ENCODE results near the gene KLHL2.
A peak's percentile ranks its signal among the peaks of the same experiment; 100 is the strongest.

KLHL2 gene

DNA sequence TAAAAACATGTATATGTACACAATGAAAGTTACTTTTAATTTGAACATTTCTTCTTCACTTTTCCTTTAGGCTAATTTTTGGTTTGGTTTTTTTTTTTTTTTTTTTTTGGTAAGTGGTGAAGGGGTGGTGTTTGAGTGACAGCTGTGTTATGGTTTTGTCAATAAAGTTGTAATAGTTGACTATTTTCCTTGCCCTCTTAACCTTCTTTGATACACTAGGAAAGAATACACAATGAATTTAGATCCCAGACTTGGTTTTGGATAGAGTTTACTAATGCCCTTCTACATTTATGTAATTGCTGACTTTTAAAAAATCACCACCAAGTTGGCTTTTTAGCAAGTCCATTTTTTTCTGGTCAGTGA is 82.0 kb downstream of the KLHL2 start:
- DNase-seq (ENCODE audit: low read depth in 2 of 2) = no peak

DNA sequence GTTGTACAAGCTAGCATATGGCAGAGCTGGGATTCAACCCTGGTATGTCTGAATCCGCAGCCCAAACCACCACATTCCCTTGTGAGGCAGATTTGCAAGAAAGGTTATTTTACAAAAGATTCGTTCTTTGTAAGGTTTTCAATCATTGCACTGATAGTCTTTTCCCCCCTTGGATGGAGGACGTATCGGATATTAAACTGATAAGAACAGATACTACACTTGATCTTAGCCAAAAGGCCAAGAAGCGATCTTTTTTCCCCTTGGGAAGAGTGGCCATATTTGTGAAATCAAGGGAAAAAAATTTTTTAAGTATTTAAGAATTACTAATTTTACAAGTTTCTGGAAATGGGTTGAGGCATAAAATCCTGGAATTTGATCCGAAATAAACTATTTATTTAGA is 85.7 kb downstream of the KLHL2 start:
- no peak for DNase-seq (ENCODE audit: low read depth in 2 of 2)

DNA sequence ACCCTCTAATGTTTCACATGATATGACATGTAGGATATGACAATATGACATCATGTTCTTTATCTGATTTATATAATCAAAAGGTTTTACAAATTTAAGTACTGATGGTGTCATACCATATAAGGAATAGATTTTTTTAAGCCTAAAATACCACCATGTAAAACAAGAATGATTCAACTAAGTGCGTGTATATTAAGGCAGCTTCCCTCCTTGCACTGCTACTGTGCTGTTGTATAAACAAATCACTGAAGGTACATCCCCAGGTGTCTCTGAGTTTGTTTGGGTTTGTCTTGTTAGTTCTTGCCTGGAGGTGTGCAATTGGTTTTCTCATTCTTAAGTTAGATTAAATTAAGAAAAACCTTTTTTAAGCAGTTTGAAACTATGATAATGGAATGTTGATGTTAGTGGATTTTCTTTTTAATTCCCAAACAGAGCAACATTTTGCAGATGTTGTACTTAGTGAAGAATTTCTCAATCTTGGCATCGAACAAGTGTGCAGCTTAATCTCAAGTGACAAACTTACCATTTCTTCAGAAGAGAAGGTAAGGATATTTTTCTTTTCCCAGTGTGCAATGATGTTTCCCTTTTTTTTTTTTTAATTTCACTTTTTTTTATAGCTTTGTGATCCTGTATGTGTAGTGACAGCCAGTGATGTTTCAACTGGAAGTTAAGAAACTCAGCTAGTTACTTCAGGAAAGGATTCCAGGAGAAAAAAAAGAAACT is 86.7 kb downstream of the KLHL2 start:
- DNase-seq (ENCODE audit: low read depth in 2 of 2) = no peak

DNA sequence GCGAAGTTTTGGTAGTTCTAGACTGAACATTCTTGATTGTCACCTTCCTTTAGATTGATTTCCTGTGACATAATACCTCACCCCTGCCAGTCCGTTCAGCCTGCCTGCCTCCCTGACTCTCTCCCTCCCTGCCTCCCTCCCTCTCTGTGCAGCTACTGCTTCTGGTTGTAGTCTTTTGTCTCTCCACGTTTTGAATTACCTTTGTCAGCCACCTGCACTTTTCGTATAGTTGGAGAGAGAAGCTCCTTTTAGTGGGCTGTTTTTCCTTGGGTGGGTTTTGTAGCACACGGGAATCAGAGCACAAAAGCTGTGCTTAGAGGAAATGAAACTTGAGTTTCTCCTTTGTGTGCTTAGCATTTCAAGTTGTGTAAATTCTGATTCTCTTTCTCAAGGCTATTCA is 87.5 kb downstream of the KLHL2 start:
- DNase-seq (ENCODE audit: low read depth in 2 of 2) = no peak

DNA sequence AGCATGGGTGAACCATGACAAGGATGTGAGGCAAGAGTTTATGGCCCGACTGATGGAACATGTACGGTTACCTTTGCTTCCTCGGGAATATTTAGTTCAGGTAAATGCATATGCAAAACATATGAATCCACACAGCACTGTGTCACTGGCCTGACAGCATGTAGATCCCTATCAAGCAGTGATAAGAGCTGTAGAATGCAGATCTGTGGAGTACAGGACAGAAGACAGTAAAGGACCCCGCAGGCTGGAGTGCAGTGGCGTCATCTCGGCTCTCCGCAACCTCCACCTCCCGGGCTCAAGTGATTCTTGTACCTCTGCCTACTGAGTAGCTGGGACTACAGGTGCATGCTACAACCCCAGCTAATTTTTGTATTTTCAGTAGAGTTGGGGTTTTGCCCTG is 90.3 kb downstream of the KLHL2 start:
- no peak for DNase-seq (ENCODE audit: low read depth in 2 of 2)

DNA sequence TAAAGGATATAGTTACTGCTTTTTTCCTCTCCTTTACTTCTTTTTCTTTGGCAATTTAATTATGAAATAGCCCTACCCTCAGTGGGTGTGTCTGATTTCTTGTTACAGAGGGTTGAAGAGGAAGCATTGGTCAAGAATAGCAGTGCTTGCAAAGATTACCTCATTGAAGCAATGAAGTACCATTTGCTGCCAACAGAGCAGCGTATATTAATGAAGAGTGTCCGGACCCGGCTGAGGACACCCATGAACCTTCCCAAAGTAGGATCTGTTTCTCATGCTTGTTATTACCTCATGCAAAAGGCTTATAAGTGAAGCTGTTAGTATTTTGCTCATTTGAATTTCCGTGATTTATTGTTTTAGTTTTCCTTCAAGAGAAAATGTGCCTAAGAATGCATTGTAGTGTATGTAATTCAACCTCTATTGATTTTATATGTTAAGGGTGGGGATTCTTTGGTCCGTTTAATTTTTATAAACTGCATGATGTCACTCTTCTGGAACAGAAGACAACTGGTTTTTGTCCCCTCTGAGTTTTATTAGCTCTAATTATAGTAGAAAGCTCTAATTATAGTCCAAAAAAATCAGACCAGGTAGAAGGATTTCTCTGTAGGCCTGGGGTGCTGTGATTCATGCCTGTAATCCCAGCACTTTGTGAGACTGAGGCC is 92.2 kb downstream of the KLHL2 start:
- DNase-seq (ENCODE audit: low read depth in 2 of 2) = no peak

DNA sequence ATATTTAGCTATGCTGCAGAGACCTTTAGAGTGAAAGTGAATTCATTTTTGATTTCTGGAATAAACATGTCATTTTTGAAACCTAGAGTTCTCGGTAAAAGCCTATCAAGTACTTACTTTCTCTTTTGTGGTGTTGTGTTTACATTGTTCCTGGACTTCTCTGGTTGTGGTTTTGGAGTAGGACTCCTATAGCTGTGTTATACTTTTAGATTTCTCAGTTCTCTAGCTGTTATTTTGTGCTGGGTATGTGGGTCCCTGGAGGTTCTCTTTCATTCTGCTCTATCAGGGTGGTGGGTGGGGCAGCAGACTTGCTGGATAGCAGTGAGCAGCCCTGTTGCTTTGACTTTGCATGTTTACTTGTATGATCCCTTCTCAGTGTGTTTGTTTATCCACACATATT is 94.5 kb downstream of the KLHL2 start:
- DNase-seq (ENCODE audit: low read depth in 2 of 2) = no peak

DNA sequence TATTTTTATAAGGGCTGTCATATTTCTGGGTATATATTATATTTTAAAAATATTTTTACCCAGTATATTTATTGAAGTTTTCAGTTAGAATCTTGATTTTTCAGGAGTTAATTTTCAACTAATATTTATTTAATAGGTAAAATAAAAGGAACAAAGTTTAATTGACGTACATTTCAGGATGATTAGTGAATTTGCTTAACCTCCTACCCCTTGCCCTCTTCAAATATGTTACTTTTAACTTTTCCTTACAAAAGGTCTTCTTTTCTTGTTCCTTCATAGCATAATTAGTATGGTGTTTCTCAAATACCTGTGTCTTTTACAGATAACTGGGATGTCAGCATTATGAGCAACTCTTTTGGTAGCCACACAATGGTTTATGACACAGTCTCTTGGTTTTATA is 95.3 kb downstream of the KLHL2 start:
- DNase-seq (ENCODE audit: low read depth in 2 of 2) = no peak

DNA sequence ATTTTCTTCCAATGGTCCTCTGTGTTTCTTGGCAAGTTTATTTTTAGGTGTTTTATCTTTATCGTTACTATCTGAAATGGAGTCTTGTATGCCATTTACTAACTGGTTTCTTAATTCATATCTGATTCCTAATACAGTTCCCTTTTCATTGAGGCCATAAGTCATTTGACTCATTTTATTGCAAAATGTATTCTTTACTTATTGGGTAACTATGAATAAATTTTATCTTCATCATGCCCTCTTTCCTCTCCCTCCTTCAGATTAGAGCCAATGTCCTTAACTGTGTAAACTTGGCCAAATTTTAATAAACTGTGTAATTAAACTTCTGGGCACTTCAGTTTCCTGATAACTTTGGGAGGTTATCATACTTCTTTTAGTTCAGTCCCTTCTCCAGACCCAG is 100.8 kb downstream of the KLHL2 start:
- no peak for DNase-seq (ENCODE audit: low read depth in 2 of 2)

DNA sequence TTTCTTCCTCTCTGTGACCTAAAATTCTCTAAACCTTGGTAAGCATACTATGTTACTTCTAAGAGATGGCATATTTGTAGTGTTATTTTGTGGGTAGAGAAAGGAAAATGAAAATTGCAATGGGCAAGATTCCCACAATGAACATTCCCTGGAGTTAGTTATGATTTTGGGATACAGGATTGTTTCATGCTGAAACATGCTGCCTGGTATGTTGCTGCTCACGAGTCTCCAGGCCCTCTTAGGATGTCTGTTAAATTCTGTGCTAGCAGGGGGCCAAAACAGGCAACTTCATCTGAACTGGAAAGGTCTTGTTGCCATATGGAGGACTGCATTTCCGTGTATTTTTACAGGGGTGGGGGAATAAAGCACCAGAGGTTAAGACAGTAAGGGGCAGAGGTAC is 101.2 kb downstream of the KLHL2 start:
- no peak for DNase-seq (ENCODE audit: low read depth in 2 of 2)

DNA sequence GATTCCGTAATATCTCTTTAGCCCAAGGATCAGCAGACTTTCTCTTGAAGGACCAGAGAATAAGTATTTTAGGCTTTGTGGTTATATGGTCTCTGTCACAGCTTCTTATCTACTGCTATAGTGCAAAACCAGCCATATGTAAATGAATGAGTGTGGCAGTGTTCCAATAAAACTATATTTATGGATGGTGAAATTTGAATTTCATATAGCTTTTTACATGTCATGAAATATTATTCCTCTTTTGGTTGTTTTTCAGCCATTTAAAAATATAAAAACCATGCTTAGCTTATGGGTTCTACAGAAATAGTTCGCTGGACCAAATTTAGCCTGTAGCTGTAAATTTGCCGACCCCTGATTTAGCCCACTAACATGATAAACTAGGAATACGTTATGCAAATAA is 102.1 kb downstream of the KLHL2 start:
- DNase-seq (ENCODE audit: low read depth in 2 of 2) = no peak

DNA sequence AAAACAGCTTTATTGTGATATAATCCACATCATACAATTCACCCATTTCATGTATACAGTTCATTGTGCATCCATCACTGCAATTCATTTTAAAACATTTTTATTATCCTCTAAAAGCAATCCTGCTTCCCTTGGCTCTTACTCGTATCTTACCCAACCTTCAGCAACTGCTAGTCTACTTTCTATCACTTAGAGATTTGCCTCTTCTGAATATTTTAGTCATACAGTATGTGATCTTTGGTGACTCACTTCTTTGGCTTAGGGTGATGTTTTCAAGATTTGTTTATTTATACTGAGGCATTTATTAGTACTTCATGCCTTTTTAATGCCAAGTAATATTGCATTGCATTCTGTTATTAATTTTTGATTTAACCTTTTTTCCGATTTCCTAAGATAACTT is 105.1 kb downstream of the KLHL2 start:
- DNase-seq (ENCODE audit: low read depth in 2 of 2) = no peak

DNA sequence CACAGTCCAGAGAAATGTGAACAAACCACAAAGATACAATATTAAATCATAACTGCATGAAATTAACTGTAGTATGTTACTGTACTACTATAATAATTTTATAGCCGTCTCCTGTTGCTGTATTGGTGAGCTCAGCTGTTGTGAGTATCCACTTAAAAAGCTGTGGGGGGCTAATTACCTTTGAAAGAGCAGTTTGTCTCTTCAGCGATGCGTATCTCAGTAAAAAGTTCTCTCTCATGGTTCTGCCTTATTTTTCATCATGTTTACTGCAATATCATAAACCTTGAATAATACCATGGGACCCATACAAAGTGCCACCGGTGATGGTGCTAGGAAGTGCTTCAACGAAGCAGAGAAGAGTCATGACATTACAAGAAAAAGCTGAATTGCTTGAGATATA is 111.7 kb downstream of the KLHL2 start:
- no peak for DNase-seq (ENCODE audit: low read depth in 2 of 2)

DNA sequence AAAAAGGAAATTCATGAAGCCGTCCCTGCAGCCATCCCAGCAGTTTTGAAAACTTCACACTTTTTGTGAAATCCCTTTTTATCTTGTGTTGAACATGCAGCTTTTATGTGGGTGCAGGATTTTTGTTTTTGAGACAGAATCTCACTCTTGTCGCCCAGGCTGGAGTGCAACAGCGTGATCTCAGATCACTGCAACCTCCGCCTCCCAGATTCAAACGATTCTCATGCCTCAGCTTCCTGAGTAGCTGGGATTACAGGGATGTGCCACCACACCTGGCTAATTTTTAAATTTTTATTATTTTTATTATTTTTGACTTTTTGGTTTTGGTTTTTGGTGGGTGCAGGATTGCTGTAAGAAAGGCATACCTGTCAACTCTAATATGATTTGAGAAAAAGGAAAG is 112.1 kb downstream of the KLHL2 start:
- no peak for DNase-seq (ENCODE audit: low read depth in 2 of 2)

DNA sequence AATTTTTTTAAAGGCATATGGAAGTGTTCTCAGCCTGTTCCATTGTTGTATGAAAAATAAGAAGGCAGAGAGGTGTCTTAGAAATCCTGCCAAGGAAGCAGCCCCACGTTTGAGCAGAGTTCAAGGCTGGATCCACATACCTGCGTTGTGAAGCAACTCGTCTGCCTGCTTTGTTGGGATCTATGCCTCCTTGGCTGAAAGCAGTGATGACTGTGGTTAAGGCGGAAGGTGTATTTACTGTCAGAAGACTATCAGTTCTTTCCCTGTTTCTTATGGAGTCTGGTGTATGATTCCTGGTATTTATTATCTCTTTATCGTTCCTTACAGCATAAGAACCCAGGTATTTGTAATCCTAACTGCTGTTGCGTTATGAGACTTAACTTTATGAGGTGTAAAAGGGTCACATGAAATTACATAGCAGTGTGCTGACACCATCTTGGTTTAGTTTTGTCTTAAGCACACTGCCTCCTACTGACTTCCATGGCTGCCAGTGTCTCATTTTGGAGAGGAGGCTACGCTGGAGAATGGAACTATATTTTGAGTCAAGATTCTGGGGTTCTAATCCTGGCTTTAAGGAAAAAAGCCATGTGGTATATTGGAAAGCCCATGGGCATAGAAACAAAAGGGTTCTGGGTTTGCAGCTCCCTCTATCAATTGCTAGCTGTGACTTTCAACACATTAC is 117.0 kb downstream of the KLHL2 start:
- DNase-seq (ENCODE audit: low read depth in 2 of 2) = no peak

DNA sequence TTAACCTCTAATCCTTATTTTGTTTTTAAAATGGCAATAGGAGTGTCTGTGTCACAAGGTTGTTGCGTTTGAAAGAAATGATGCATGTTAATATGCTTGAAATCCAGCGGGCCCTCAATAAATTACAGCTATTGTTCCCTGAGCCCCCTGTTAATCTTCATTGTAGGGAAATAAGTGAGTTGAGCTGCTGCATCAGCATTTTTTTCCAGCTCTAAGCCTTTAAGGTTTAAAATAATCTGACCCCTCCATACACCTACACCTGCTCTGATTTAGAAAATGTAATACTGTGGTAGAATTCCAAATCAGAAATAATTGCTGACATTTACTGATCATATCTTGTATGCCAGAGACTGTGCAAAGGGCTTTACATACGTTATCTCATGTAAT is 117.5 kb downstream of the KLHL2 start:
- DNase-seq (ENCODE audit: low read depth in 2 of 2) = no peak

DNA sequence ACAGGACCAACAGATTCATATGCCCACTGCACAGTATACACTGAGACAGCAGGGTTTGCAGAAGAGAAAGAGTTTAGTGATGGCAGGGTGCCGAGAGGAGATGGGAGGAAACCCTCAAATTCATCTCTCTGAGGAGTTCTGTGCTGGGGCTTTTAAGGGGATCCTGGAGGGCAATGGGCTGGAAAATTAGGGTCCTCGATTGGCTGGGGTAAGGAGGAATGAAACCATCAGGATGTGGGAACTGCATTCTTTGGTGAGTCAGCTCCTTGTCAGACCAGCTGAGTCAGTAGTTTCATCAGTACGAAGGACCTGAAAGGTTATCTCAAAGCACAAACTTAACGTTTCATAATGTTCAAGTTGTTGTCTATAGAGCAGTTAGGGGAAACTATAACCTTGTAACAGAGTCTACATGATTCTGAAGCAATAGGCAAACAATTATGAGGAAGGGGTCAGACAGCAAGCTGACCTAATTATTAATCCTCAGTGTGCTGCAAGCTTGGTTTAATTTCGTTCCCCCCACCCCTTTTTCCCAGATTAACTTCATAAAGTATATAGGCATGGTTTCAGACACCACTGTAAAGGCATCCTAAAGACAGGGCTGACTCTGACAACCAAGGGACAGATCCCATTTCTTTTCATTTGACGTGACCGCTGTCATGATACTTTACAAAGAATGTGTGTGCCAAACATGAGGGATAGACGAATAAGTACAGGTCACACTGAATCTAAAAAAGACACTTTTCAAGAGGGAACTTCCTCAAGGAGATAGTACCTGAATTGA is 118.6 kb downstream of the KLHL2 start:
- no peak for DNase-seq (ENCODE audit: low read depth in 2 of 2)

DNA sequence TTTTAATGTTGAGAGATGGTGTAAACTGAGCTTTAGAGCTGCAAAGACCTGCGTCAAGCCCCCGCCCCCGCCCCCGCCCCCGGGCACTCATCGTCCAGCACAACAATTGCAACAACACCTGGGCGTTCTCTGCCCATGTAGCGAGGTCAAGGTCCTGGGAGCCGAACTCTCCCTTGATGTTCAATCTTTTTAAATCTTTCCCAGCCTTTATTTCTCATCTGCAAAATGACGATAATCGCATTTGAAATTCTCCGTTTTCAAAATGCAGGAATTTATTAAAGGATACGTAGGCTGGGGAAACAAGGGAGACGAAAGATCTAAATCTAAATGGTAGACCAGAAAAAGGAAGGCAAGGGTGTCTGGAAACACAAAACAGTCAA is 119.5 kb downstream of the KLHL2 start:
- no peak for DNase-seq (ENCODE audit: low read depth in 2 of 2)

DNA sequence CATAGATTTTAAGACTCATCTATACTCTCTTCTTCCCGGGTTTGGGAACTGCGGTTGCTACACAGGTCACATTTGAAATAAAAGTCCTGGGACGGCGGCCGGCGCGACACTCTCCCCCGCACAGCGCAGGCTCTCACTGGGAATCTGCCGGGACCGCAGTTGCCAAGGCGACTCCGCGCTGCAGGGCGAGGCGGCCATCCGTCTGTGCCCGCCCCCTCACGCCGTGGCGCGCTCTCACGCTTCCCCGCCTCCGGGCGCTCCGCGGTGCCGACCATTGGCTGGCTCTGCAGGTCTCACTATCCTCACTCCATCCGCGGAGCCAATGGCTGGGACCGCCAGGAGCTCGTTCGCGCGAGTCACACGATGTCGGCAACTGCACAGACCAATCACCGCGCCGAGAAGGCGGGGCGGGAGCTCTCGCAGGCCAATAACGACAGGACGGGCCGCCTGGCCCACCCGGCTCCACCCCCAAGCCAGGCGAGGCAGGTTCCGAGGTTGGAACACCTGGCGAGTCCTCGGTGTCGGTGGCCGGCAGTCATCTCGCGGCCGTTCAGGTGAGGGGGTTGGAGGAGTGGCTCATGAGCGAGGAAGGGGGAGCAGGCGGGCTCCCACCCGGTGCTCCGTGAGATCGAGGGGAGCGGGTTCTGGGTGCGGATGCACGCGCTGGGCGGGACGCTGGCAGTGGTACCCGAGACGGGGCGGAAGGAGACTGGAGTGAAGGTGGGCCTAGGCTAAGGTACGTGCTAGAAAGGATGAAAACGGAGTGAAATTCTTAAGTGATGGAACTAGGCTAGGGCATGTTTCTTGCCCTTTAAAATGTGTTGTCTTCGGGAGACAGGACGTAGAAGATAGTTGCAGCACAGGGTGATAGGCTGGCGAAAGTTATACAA is 120.1 kb downstream of the KLHL2 start, which contains the start of gene MSMO1:
Gene MSMO1, plus strand, starts transcription at position 459 of the 890 bp plus-strand sequence. CDS start 5,702 bp downstream, outside the sequence.
- DNase-seq (ENCODE audit: low read depth in 2 of 2) = peak; percentile 98

DNA sequence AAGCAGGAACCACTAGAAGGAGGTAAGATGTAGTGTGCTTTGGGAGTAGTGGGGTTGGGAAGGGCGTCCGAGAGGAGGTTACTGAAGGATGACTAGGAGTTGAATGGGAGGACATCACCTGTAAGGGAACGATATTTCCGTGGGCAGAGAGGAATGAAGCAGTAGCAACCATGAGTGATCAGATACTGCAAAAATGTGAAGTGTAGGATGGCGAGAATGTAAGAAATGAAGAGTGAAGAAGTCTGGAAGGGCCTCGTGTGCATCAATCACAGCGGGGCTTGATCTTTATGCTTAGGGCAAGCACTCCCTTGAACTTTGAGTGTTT is 120.7 kb downstream of the KLHL2 start:
- no peak for DNase-seq (ENCODE audit: low read depth in 2 of 2)

DNA sequence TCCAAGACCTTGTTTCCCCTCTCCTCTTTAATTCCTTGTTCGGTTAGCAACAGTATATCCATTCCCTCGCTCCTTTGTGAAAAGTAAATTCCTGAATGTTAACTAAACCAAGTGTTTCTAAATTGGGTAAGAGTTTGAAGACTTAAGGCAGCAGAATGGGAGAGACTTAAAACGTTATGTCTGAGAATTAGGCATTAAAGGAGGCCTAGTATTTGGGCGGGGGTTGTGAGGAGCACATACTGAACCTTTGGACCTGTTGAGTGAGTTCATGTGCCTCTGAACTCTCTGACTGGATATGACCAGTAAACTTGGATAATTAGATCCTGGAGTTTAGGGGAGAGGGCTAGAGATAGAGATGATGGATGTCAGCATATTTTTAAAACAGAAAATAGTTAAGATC is 121.3 kb downstream of the KLHL2 start:
- no peak for DNase-seq (ENCODE audit: low read depth in 2 of 2)

DNA sequence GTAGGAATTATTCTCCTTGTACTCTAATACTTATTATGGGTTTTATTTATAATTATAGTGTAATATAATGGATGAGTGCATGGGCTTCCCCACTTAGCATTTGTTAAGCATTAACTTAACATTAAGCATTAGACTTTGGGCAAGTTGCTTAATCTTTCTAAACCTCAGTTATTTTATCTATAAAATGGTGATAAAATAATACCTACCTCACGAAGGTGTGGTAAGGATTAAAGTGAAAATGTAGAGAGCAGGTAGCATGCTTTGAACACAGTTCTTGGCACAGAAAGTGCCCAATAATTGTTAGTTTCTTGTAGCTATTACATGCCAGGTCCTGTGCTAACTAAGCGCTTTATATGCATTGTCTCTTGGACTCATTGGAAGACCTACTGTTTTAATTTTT is 122.7 kb downstream of the KLHL2 start:
- no peak for DNase-seq (ENCODE audit: low read depth in 2 of 2)
